WERI-Rb-1 (cell line): ENCODE results near the gene PLS1.
"Not testable (repeated sequence)": the region's sequence is repeated elsewhere in the genome, so short reads cannot be mapped to it uniquely, and the experiment has no call there.

Experiments
- DNase-seq: peaks from one replicate; pipeline ENCODE4 v3.0.0-alpha.2; 2020
- H3K27ac ChIP-seq: fragments of 250-450 bp; sonication (Bioruptor Pico); 2 replicates; pipeline ENCODE4 v1.5.1; 2020; ENCODE audit warnings: mild to moderate bottlenecking, moderate library complexity
- H3K27me3 ChIP-seq: fragments of 250-450 bp; sonication (Bioruptor Pico); 2 replicates; pipeline ENCODE4 v1.5.1; 2021; ENCODE audit warnings: mild to moderate bottlenecking, low read depth, moderate library complexity; ENCODE audit not compliant: insufficient read depth, severe bottlenecking
- H3K36me3 ChIP-seq: fragments of 250-450 bp; sonication (Bioruptor Pico); 2 replicates; pipeline ENCODE4 v1.5.1; 2020; ENCODE audit warnings: mild to moderate bottlenecking, moderate library complexity
- H3K4me3 ChIP-seq: 2 replicates; pipeline ENCODE4 v1.5.1; 2011; ENCODE audit warnings: low read depth, mild to moderate bottlenecking, control low read depth, low read length
- H3K9me3 ChIP-seq: fragments of 250-450 bp; sonication (Bioruptor Pico); 2 replicates; pipeline ENCODE4 v1.5.1; 2021; ENCODE audit warnings: mild to moderate bottlenecking, moderate library complexity; ENCODE audit not compliant: severe bottlenecking
- TF ChIP-seq, protein P1 (sequence below): IDR thresholded peaks from 2 replicates; pipeline ENCODE4 v1.5.1; 2011; ENCODE audit warnings: low read depth, mild to moderate bottlenecking, control low read depth, inconsistent platforms, low read length

Gene PLS1

DNA sequence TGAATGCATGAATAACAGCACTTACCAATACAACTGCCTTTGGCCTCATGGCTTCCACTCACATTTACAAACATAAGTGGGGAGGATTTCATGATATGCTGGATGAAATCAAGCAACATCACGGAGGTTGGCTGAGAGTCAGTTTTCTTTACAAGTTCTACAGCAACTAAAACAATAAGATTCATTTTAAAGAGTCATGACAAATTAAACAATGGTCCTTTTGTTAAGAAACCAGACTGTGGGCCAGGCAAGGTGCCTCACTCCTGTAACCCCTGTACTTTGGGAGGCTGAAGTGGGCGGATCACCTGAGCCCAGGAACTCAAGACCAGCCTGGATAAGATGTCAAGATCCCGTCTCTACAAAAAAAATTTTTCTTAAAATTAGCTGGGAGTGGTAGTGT lies 30.1 kb upstream of the PLS1 start:
- no peak for DNase-seq
- Histone ChIP-seq H3K27me3 (no peaks in the 10 kb centered on the region), H3K36me3 (peaks cover 4% of the 10 kb centered on the region; the same call in 1 of the 2 replicates), H3K27ac (no peak overlapping the region), H3K9me3 (no peaks in the 10 kb centered on the region), H3K4me3 (no peak overlapping the region)
- TF ChIP-seq, protein P1, sequence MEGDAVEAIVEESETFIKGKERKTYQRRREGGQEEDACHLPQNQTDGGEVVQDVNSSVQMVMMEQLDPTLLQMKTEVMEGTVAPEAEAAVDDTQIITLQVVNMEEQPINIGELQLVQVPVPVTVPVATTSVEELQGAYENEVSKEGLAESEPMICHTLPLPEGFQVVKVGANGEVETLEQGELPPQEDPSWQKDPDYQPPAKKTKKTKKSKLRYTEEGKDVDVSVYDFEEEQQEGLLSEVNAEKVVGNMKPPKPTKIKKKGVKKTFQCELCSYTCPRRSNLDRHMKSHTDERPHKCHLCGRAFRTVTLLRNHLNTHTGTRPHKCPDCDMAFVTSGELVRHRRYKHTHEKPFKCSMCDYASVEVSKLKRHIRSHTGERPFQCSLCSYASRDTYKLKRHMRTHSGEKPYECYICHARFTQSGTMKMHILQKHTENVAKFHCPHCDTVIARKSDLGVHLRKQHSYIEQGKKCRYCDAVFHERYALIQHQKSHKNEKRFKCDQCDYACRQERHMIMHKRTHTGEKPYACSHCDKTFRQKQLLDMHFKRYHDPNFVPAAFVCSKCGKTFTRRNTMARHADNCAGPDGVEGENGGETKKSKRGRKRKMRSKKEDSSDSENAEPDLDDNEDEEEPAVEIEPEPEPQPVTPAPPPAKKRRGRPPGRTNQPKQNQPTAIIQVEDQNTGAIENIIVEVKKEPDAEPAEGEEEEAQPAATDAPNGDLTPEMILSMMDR, result no peak

DNA sequence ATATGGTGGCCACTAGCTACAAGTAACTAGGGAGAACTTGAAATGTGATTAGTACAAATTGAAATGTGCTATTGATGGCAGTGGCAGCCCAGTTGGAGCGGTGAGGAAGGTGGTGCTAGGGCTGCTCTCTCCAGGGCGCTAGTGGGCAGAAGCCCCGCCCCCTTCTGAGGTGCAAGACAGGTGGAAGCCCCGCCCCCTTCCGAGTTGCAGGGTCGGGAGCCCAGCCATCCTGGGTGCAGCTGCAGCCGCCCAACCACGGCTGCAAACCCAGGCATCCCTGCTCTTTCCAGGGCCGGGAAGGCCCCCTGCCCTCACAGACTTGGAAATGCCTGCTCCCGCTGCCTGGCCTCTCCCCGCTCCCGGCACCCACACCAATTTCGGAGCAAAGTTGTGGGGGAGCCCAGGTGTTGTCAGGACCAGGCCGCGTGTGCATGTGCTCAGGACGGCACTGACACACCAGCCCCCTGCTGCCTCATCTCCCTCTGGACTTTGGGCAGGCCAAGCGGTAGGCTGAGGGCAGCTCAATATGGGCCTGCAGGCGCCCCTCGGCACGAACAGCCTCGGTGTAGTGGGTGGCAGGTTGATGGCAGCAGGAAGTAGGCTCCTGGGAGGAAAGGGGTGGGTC lies 27.7 kb upstream of the PLS1 start:
- TF ChIP-seq, protein P1, result no peak
- Histone ChIP-seq H3K4me3 (no peak overlapping the region), H3K36me3 (peaks cover 4% of the 10 kb centered on the region; the same call in 1 of the 2 replicates), H3K27me3 (no peaks in the 10 kb centered on the region), H3K27ac (no peak overlapping the region), H3K9me3 (no peaks in the 10 kb centered on the region)
- peak; percentile 18 for DNase-seq

DNA sequence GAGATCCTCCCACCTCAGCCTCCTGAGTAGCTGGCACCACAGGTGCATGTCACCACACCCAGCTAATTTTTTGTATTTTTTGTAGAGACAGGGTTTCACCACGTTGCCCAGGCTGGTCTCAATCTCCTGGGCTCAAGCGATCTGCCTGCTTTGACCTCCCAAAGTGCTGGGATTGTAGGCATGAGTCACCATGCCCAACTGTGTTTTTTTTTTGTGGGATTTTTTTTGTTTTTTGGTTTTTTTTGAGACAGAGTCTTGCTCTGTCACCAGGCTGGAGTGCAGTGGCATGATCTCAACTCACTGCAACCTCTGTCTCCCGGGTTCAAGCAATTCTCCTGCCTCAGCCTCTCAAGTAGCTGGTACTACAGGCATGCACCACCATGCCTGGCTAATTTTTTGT lies 26.8 kb upstream of the PLS1 start:
- not testable (repeated sequence) for H3K4me3 ChIP-seq, H3K27ac ChIP-seq, H3K27me3 ChIP-seq, H3K36me3 ChIP-seq, DNase-seq, H3K9me3 ChIP-seq

DNA sequence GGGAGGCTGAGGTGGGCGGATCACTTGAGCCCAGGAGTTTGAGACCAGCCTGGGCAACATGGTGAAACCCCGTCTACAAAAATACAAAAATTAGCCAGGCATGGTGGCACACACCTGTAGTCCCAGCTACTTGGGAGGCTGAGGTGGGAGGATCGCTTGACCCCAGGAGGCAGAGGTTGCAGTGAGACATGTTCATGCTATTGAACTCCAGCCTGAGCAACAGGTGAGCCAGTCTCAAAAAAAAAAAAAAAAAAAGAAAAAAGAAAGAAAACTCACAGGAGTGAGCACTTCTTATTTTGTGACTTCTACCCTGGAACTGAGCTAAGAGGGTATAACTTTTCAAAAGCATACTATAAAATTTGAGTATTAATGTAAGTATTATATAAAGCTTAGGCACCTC lies 22.0 kb upstream of the PLS1 start:
- not testable (repeated sequence) for H3K27ac ChIP-seq, DNase-seq, H3K27me3 ChIP-seq, H3K36me3 ChIP-seq, H3K9me3 ChIP-seq, H3K4me3 ChIP-seq

DNA sequence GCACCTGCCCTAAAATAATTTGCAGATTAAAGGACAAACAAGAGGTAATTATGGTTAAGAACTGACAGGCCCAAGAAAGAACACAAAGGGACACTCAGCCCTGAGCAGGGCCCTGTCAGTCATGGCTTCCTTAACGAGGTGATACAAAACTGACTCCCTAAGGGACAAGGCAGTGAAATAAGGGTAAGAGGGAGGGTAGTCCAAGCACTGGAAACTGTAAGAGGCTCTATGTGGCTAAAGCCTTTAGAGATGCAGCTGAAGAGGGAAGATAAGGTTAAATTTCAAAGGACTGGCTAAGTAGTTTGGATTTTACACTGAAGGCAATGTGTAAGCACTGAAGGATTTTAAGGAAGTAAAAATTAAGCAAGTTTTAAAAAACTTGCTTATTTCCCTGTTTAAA lies 21.5 kb upstream of the PLS1 start:
- H3K27me3 ChIP-seq, result no peaks in the 10 kb centered on the region
- TF ChIP-seq, protein P1, result no peak
- H3K9me3 ChIP-seq, result no peaks in the 10 kb centered on the region
- H3K36me3 ChIP-seq, result 0 out of 2 replicates have a peak, but pooled peaks cover 2% of the 10 kb centered on the region
- no peak overlapping the region for H3K4me3 ChIP-seq
- H3K27ac ChIP-seq, result no peak overlapping the region
- no peak for DNase-seq

DNA sequence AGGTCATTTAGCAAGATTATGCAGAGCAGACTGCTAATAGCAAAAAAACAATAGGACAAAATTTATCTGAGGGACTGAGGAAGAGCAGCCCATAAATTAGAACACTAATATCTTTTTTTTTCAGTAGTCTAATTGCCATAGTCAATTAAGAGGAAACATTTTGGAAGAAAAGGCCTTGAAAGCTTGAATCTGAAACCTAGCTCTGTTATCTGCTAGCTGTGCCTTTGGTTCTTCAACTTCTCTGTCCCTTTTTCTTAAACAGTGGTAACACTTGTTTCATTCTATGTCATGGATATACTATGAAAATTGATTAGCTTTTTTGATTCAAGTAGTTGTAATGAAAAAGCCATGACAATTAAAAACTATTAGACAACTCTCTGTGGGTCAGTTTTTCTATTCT lies 19.4 kb upstream of the PLS1 start:
- H3K4me3 ChIP-seq, result no peak overlapping the region

More for the DNA sequence above, 19.4 kb upstream of the PLS1 start:
- H3K36me3 ChIP-seq, result 0 out of 2 replicates have a peak, but pooled peaks cover 2% of the 10 kb centered on the region
- H3K27ac ChIP-seq, result no peak overlapping the region
- TF ChIP-seq, protein P1, result no peak
- H3K9me3 ChIP-seq, result no peaks in the 10 kb centered on the region
- DNase-seq, result no peak
- no peaks in the 10 kb centered on the region for H3K27me3 ChIP-seq
